ENCODE results near the gene CYP11A1.

CYP11A1 gene

DNA sequence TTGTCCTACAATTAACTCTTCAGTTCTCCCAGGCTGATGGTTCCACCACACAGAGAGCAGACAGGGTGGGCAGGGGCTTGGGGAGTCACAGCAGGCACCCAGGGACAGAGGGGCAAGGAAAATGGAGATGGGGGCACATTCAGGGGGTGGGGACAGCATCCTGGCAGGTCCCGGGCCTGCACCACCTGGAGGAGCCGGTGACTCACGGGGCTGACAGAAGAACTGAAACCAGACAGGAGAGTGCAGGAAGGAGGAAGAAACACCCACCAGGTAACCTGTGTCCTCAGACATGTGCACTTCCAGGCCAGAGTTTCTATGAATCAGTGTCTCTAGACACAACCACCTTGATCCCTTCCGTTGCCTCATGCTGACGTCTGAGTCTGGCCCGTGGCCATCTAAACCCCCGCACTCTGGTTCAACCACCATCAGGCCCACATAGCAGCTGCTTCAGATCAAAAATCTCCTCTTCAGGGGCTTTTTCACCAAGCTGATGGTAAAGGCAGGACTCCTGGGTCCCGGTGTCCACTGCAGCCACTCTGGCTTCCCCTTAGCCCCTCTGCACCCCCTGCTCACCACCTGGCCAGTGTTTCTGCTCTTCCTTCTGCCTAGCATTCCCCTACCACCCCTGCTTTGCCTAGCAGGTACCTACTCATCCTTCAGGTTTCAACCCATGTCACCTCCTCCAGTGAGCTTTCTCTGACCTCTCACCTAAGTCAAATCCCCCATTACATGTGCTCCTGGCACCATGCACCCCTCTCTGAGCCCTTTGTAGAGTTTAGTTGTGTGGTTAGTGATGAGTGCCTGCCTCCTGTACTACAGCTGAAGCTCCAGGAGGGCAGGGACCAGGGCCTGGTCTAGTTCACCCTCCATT, 16.5 kb upstream of the CYP11A1 start:
- no peak overlapping the region for H3K4me3 ChIP-seq (replicated peaks; ENCODE audit: low read depth, low read length)
- TF ChIP-seq CTCF (IDR thresholded peaks at IDR 0.05; ENCODE audit: low read length, missing control alignments): no peak
- DNase-seq (ENCODE audit: low read depth): no peak

- no peak for DNase-seq (ENCODE audit: low read depth)
- TF ChIP-seq CTCF (IDR thresholded peaks at IDR 0.05; ENCODE audit: low read length, missing control alignments): no peak
- H3K4me3 ChIP-seq (replicated peaks; ENCODE audit: low read depth, low read length): no peak overlapping the region
These were observed 15.8 kb upstream of the CYP11A1 start for GRCh38 chr15:74383286-74383685.

DNA sequence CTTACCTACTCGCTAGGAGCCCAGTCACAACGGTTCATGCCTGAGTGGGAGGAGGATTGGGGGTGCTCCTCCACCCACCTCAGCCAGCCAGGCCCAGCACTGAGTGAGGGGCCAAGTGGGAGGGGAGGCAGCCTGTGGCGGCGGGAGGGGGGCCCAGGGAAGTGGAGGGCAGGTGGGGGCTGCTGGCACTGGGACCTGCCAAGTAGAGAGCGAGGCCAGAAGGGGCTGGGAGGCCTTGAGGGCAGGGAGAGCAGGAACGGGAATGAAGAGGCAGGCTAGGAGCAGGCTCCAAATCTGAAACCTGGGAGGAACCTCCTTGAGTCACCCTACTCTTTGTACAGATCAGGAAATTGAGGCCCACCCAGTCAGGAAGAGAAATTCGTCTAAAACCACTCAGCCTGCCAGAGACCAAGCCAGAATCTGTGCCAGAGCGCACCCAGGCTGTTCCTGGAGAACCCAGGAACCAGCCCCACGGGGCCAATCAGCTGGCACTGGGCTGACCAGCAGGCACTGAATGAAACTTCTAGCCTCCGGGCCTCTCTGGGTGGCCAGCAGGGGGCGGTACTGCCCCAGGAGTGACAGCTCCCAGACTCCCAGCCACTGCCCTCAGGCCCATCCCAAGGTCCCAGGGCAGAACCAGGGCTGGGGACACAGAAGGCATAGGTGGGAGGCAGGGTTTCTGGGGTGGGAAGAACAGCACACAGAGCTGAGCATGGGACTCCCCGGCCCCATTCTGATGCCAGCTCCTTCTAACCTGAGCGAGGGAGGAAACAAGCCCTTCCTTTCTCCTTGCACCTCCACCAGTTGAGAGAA, 14.8 kb upstream of the CYP11A1 start:
- no peak overlapping the region for H3K4me3 ChIP-seq (replicated peaks; ENCODE audit: low read depth, low read length)
- DNase-seq (ENCODE audit: low read depth): peak; percentile 79
- TF ChIP-seq CTCF (IDR thresholded peaks at IDR 0.05; ENCODE audit: low read length, missing control alignments): peak; percentile 95

- no peak overlapping the region for H3K4me3 ChIP-seq (replicated peaks; ENCODE audit: low read depth, low read length)
- no peak for DNase-seq (ENCODE audit: low read depth)
- TF ChIP-seq CTCF (IDR thresholded peaks at IDR 0.05; ENCODE audit: low read length, missing control alignments): no peak
These were observed 14.0 kb upstream of the CYP11A1 start for GRCh38 chr15:74381481-74381880.

DNA sequence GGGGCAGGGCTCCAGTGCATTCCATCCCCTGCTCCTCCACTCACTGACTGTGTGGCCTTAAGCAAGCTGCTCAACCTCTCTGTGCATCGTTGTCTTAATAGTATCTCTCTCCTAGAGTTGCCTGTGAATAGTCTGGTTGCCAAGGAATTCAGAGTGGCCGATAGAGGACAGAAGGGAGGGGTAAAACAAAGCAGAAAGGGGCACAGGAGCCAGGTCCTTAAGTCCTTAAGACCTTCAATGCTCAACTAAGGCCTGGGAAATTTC, 13.7 kb upstream of the CYP11A1 start:
- no peak for DNase-seq (ENCODE audit: low read depth)
- TF ChIP-seq CTCF (IDR thresholded peaks at IDR 0.05; ENCODE audit: low read length, missing control alignments): no peak
- no peak overlapping the region for H3K4me3 ChIP-seq (replicated peaks; ENCODE audit: low read depth, low read length)

GRCh38 chr15:74380361-74381189, 13.1 kb upstream of the CYP11A1 start:
- TF ChIP-seq CTCF (IDR thresholded peaks at IDR 0.05; ENCODE audit: low read length, missing control alignments): no peak
- H3K4me3 ChIP-seq (replicated peaks; ENCODE audit: low read depth, low read length): no peak overlapping the region
- no peak for DNase-seq (ENCODE audit: low read depth)

Measured in fibroblast of pulmonary artery (primary cell).